K562 treated with DMSO at 1 percent for 4 hours (cell line): Measurements from ENCODE around the gene MRGPRD. TPM values are rescaled to one million over a fixed set of nuclear protein-coding genes. Genes with fewer than 3 reads are reported as not detected.

Experiments
- total RNA-seq: library from RNA; unstranded; fragments of 300-600 nt; gene quantifications from 2 replicates; pipeline ENCODE4 v1.2.3, GENCODE V29; 2022; ENCODE audit not compliant: insufficient read depth

The MRGPRD gene
- total RNA-seq, result not detected in 2 replicates

GRCh38 chr11:68980776-68981065, at the start of gene MRGPRD:
Gene MRGPRD (minus strand): TSS chr11:68980986. CDS start chr11:68980986, 0 bp downstream.

GRCh38 chr11:69013009-69013951, 32.5 kb upstream of the MRGPRD start, which contains the start of gene MRGPRF:
Gene MRGPRF (minus strand): TSS chr11:69013246. CDS start chr11:69009901, 3,345 bp downstream.

Other genes with a start within 250 kb of the MRGPRD start
- 35.4 and 36.9 TPM in 2 replicates for gene TESMIN, start 229.5 kb downstream of the MRGPRD start, total RNA-seq
- 5.6 and 8.0 TPM in 2 replicates for gene CPT1A, start 139.1 kb downstream of the MRGPRD start, total RNA-seq
- 148 and 172 TPM in 2 replicates for gene MRPL21, start 77.2 kb downstream of the MRGPRD start, total RNA-seq
- gene IGHMBP2, start 77.1 kb downstream of the MRGPRD start, total RNA-seq, result 10.6 and 12.8 TPM in 2 replicates
- gene MRGPRF, start 32.3 kb upstream of the MRGPRD start, total RNA-seq, result not detected in 2 replicates
- 4.9 and 5.2 TPM in 2 replicates for gene TPCN2, start 67.9 kb upstream of the MRGPRD start, total RNA-seq
- gene SMIM38, start 174.9 kb upstream of the MRGPRD start, total RNA-seq, result 0.44 TPM in 1 of 2 replicates, not detected in the other